SK-N-SH treated with all-trans-retinoic acid at 6 μM for 48 hours (cell line): ENCODE measurements around the gene C18orf63.
A peak's percentile ranks its signal among the peaks of the same experiment; 100 is the strongest.

ENCODE experiments used
- ATAC-seq: fragments of 200-7000 bp; cut with Tn5 transposase; 3 replicates; pipeline ENCODE4 v1.9.1; 2020; ENCODE audit warnings: mild to moderate bottlenecking, moderate library complexity
- ARNTL ChIP-seq: fragments of 450-650 bp; formaldehyde crosslinking; IDR thresholded peaks from 2 replicates; pipeline ENCODE4 v1.5.0; 2020; ENCODE audit warnings: low read depth, mild to moderate bottlenecking, moderate library complexity, borderline replicate concordance
- BACH2 ChIP-seq: fragments of 250-450 bp; sonication (Bioruptor Pico); IDR thresholded peaks from 2 replicates; pipeline ENCODE4 v1.9.0; 2021; ENCODE audit warnings: mild to moderate bottlenecking, borderline replicate concordance
- ESRRG ChIP-seq: fragments of 250-450 bp; sonication (Bioruptor Pico); IDR thresholded peaks from 2 replicates; pipeline ENCODE4 v1.6.1; 2021; ENCODE audit warnings: mild to moderate bottlenecking
- GLIS3 ChIP-seq: fragments of 250-450 bp; sonication (Bioruptor Pico); IDR thresholded peaks from 2 replicates; pipeline ENCODE4 v1.5.0; 2020; ENCODE audit warnings: mild to moderate bottlenecking, moderate library complexity
- ISL1 ChIP-seq: fragments of 250-450 bp; sonication (Bioruptor Pico); IDR thresholded peaks from 2 replicates; pipeline ENCODE4 v2.1.2; 2022; ENCODE audit warnings: mild to moderate bottlenecking, moderate library complexity
- OSR1 ChIP-seq: fragments of 250-450 bp; sonication (Bioruptor Pico); IDR thresholded peaks from 2 replicates; pipeline ENCODE4 v1.8.0; 2022; ENCODE audit warnings: moderate library complexity, mild to moderate bottlenecking, inconsistent platforms
- PPARA ChIP-seq: fragments of 250-450 bp; sonication (Bioruptor Pico); IDR thresholded peaks from 2 replicates; pipeline ENCODE4 v1.5.0; 2020; ENCODE audit warnings: mild to moderate bottlenecking, borderline replicate concordance
- SNAI2 ChIP-seq: fragments of 250-450 bp; sonication (Bioruptor Pico); IDR thresholded peaks from 2 replicates; pipeline ENCODE4 v1.5.0; 2020; ENCODE audit warnings: mild to moderate bottlenecking, moderate library complexity
- TCF4 ChIP-seq: fragments of 250-450 bp; sonication (Bioruptor Pico); IDR thresholded peaks from 2 replicates; pipeline ENCODE4 v1.8.0; 2021; ENCODE audit warnings: mild to moderate bottlenecking, moderate library complexity, borderline replicate concordance
- ZC3H10 ChIP-seq: fragments of 250-450 bp; sonication (Bioruptor Pico); IDR thresholded peaks from 2 replicates; pipeline ENCODE4 v1.5.1; 2021; ENCODE audit warnings: mild to moderate bottlenecking, moderate library complexity
- ZFP3 ChIP-seq: fragments of 250-450 bp; sonication (Bioruptor Pico); IDR thresholded peaks from 2 replicates; pipeline ENCODE4 v1.5.0; 2020; ENCODE audit warnings: mild to moderate bottlenecking, moderate library complexity
- ZFP30 ChIP-seq: fragments of 450-650 bp; formaldehyde crosslinking; IDR thresholded peaks from 2 replicates; pipeline ENCODE4 v1.5.0; 2022; ENCODE audit warnings: mild to moderate bottlenecking, moderate library complexity
- ZNF565 ChIP-seq: fragments of 450-650 bp; formaldehyde crosslinking; conservative IDR thresholded peaks from 2 replicates; pipeline ENCODE4 v1.5.0; 2020; ENCODE audit warnings: low read depth, mild to moderate bottlenecking, moderate library complexity
- ZNF70 ChIP-seq: fragments of 450-650 bp; formaldehyde crosslinking; IDR thresholded peaks from 2 replicates; pipeline ENCODE4 v1.5.0; 2020; ENCODE audit warnings: mild to moderate bottlenecking, moderate library complexity
- ZNF8 ChIP-seq: fragments of 450-650 bp; formaldehyde crosslinking; IDR thresholded peaks from 2 replicates; pipeline ENCODE4 v1.5.0; 2020; ENCODE audit warnings: mild to moderate bottlenecking, moderate library complexity
- TF ChIP-seq, protein P1 (sequence below): fragments of 250-450 bp; sonication (Bioruptor Pico); IDR thresholded peaks from 2 replicates; pipeline ENCODE4 v1.5.1; 2021; ENCODE audit warnings: mild to moderate bottlenecking, moderate library complexity
- TF ChIP-seq, protein P2 (sequence below): fragments of 250-450 bp; sonication (Bioruptor Pico); IDR thresholded peaks from 2 replicates; pipeline ENCODE4 v1.5.1; 2020; ENCODE audit warnings: low read depth, mild to moderate bottlenecking, moderate library complexity
- TF ChIP-seq, protein P3 (sequence below): fragments of 250-450 bp; sonication (Bioruptor Pico); IDR thresholded peaks from 2 replicates; pipeline ENCODE4 v1.8.0; 2021; ENCODE audit warnings: low read depth, mild to moderate bottlenecking, moderate library complexity, borderline replicate concordance
- TF ChIP-seq, protein P4 (sequence below): fragments of 250-450 bp; sonication (Bioruptor Pico); IDR thresholded peaks from 2 replicates; pipeline ENCODE4 v1.5.0; 2020; ENCODE audit warnings: mild to moderate bottlenecking, moderate library complexity
- TF ChIP-seq, protein P5 (sequence below): fragments of 250-450 bp; sonication (Bioruptor Pico); IDR thresholded peaks from 2 replicates; pipeline ENCODE4 v1.8.0; 2020; ENCODE audit warnings: mild to moderate bottlenecking, moderate library complexity, borderline replicate concordance

The C18orf63 gene

DNA sequence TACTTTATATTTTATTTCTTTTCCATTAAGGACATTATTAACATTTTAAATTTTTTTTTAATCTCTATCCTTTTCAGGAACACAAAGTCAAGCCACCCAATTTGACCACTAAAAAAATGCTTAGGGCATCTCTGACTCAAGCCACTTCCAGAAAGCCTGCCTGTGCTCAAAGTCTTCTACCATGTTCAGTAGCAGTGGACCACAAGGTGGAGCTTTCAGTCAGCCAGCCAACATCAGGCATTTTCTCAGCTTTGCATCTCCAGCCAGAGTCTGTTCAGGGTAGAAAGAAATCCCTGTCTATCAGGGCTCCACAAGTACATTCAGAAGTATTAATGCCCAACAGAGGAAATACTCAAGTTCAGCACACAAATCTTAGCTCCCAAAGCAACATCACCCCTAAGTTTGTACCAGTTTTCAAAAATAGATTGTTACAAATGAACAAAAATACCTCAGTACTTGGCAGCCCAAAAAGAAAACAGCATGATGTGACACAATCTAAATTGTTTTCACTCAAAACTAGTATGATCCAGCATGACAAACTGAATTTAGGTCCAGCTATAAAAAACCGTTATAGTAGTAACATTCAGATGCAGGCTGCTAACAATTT lies 37.6 kb downstream of the C18orf63 start:
- peak; percentile 94 for ATAC-seq
- no peak for TF ChIP-seq ISL1 (CRISPR knock-in tag)
- no peak for TF ChIP-seq ZNF8 (CRISPR knock-in tag)
- no peak for TF ChIP-seq ZFP3 (CRISPR knock-in tag)
- no peak for TF ChIP-seq ZNF565 (CRISPR knock-in tag)
- TF ChIP-seq, protein P1, sequence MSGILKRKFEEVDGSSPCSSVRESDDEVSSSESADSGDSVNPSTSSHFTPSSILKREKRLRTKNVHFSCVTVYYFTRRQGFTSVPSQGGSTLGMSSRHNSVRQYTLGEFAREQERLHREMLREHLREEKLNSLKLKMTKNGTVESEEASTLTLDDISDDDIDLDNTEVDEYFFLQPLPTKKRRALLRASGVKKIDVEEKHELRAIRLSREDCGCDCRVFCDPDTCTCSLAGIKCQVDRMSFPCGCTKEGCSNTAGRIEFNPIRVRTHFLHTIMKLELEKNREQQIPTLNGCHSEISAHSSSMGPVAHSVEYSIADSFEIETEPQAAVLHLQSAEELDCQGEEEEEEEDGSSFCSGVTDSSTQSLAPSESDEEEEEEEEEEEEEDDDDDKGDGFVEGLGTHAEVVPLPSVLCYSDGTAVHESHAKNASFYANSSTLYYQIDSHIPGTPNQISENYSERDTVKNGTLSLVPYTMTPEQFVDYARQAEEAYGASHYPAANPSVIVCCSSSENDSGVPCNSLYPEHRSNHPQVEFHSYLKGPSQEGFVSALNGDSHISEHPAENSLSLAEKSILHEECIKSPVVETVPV: no peak
- TF ChIP-seq, protein P2, sequence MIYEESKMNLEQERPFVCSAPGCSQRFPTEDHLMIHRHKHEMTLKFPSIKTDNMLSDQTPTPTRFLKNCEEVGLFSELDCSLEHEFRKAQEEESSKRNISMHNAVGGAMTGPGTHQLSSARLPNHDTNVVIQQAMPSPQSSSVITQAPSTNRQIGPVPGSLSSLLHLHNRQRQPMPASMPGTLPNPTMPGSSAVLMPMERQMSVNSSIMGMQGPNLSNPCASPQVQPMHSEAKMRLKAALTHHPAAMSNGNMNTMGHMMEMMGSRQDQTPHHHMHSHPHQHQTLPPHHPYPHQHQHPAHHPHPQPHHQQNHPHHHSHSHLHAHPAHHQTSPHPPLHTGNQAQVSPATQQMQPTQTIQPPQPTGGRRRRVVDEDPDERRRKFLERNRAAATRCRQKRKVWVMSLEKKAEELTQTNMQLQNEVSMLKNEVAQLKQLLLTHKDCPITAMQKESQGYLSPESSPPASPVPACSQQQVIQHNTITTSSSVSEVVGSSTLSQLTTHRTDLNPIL (CRISPR knock-in tag): no peak
- TF ChIP-seq ESRRG (CRISPR knock-in tag): no peak
- no peak for TF ChIP-seq ARNTL
- TF ChIP-seq SNAI2: no peak
- TF ChIP-seq ZC3H10 (CRISPR knock-in tag): no peak
- TF ChIP-seq ZFP30 (CRISPR knock-in tag): no peak
- TF ChIP-seq, protein P3, sequence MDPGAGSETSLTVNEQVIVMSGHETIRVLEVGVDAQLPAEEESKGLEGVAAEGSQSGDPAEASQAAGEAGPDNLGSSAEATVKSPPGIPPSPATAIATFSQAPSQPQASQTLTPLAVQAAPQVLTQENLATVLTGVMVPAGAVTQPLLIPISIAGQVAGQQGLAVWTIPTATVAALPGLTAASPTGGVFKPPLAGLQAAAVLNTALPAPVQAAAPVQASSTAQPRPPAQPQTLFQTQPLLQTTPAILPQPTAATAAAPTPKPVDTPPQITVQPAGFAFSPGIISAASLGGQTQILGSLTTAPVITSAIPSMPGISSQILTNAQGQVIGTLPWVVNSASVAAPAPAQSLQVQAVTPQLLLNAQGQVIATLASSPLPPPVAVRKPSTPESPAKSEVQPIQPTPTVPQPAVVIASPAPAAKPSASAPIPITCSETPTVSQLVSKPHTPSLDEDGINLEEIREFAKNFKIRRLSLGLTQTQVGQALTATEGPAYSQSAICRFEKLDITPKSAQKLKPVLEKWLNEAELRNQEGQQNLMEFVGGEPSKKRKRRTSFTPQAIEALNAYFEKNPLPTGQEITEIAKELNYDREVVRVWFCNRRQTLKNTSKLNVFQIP: no peak

DNA sequence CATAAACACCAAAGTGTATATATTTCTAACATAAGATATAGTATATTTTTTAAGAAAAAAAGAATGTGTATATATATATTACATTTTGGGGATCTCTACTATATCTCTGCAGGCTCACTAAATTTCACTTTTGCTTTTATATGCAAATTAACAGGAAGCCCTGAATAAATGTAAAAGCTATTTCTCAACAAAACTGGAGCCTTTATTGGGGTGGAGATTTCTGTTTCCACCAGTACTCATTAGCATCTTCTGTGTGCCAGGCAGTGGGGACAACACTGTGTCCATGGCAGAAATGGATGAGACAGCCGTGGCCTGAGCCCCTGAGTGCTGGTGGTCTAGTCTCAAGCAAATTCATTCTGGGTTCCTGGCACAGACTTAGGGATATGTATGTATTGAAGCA lies 41.3 kb downstream of the C18orf63 start:
- no peak for ATAC-seq
- TF ChIP-seq, protein P4, sequence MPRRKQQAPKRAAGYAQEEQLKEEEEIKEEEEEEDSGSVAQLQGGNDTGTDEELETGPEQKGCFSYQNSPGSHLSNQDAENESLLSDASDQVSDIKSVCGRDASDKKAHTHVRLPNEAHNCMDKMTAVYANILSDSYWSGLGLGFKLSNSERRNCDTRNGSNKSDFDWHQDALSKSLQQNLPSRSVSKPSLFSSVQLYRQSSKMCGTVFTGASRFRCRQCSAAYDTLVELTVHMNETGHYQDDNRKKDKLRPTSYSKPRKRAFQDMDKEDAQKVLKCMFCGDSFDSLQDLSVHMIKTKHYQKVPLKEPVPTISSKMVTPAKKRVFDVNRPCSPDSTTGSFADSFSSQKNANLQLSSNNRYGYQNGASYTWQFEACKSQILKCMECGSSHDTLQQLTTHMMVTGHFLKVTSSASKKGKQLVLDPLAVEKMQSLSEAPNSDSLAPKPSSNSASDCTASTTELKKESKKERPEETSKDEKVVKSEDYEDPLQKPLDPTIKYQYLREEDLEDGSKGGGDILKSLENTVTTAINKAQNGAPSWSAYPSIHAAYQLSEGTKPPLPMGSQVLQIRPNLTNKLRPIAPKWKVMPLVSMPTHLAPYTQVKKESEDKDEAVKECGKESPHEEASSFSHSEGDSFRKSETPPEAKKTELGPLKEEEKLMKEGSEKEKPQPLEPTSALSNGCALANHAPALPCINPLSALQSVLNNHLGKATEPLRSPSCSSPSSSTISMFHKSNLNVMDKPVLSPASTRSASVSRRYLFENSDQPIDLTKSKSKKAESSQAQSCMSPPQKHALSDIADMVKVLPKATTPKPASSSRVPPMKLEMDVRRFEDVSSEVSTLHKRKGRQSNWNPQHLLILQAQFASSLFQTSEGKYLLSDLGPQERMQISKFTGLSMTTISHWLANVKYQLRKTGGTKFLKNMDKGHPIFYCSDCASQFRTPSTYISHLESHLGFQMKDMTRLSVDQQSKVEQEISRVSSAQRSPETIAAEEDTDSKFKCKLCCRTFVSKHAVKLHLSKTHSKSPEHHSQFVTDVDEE (CRISPR knock-in tag): no peak
- TF ChIP-seq, protein P5, sequence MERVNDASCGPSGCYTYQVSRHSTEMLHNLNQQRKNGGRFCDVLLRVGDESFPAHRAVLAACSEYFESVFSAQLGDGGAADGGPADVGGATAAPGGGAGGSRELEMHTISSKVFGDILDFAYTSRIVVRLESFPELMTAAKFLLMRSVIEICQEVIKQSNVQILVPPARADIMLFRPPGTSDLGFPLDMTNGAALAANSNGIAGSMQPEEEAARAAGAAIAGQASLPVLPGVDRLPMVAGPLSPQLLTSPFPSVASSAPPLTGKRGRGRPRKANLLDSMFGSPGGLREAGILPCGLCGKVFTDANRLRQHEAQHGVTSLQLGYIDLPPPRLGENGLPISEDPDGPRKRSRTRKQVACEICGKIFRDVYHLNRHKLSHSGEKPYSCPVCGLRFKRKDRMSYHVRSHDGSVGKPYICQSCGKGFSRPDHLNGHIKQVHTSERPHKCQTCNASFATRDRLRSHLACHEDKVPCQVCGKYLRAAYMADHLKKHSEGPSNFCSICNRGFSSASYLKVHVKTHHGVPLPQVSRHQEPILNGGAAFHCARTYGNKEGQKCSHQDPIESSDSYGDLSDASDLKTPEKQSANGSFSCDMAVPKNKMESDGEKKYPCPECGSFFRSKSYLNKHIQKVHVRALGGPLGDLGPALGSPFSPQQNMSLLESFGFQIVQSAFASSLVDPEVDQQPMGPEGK: no peak
- no peak for TF ChIP-seq GLIS3
- TF ChIP-seq PPARA (CRISPR knock-in tag): no peak
- TF ChIP-seq, protein P2 (CRISPR knock-in tag): no peak
- TF ChIP-seq ZNF70 (CRISPR knock-in tag): no peak
- no peak for TF ChIP-seq SNAI2
- TF ChIP-seq ISL1 (CRISPR knock-in tag): no peak
- TF ChIP-seq ZFP3 (CRISPR knock-in tag): no peak
- no peak for TF ChIP-seq ZNF8 (CRISPR knock-in tag)
- no peak for TF ChIP-seq ZFP30 (CRISPR knock-in tag)
- TF ChIP-seq ZC3H10 (CRISPR knock-in tag): no peak
- no peak for TF ChIP-seq ARNTL
- TF ChIP-seq, protein P1: no peak
- TF ChIP-seq, protein P3: no peak
- no peak for TF ChIP-seq ESRRG (CRISPR knock-in tag)
- TF ChIP-seq TCF4 (CRISPR knock-in tag): no peak
- TF ChIP-seq OSR1 (CRISPR knock-in tag): no peak
- no peak for TF ChIP-seq BACH2
